Measurements from ENCODE around the gene POLD3. TPM values are rescaled to one million over a fixed set of nuclear protein-coding genes. Genes with fewer than 3 reads are reported as not detected.

Gene POLD3
- total and polyA plus RNA-seq, 10 of the 15 experiments (the other 5 are each of a cell fraction or from before 2014, with no cell fraction given), result 23.8 to 63.7 (median 38.7) TPM

DNA sequence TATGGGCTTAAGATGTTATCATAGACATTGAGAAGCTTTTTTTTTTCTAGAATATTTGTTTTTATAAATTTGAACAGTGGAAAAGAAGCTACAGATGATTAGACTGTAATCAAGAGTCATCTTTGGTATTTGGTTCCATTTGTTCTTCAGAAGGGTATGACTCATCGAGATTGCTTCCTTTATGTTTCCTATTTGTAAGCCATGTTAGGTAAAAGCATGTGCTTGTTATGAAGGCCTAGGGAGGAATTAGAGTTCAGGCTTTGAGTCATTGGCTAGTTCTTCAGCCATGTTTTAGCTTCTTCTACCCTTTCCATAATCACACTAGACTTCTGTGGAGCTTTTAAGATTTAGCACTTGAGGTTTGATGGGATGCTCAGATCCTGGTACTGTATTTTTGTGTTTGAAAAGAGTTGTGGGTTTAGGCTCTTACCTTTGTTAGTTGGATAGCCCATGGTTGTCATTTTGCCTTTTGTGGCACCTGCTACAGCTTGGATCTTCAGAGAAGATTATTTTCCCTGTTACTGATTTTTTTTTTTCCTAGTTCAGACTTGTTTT is 44.3 kb downstream of the POLD3 start:
- TF ChIP-seq NBN (IDR thresholded peaks at IDR 0.05), result no peak
- TF ChIP-seq PML (IDR thresholded peaks at IDR 0.05; ENCODE audit: low read length), result no peak
- no peak for TF ChIP-seq IRF4 (IDR thresholded peaks at IDR 0.05; ENCODE audit: low read depth, low read length)
- TF ChIP-seq, protein P1, sequence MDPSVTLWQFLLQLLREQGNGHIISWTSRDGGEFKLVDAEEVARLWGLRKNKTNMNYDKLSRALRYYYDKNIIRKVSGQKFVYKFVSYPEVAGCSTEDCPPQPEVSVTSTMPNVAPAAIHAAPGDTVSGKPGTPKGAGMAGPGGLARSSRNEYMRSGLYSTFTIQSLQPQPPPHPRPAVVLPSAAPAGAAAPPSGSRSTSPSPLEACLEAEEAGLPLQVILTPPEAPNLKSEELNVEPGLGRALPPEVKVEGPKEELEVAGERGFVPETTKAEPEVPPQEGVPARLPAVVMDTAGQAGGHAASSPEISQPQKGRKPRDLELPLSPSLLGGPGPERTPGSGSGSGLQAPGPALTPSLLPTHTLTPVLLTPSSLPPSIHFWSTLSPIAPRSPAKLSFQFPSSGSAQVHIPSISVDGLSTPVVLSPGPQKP (IDR thresholded peaks at IDR 0.05; ENCODE audit: low read depth, low read length), result no peak
- no peak for TF ChIP-seq SUPT20H (IDR thresholded peaks at IDR 0.05; ENCODE audit: borderline replicate concordance, control insufficient read depth, low read depth, low read length)
- TF ChIP-seq ZNF24 (IDR thresholded peaks at IDR 0.05), result no peak
- TF ChIP-seq SMC3 (IDR thresholded peaks at IDR 0.05; ENCODE audit: borderline replicate concordance, low read length), result no peak
- TF ChIP-seq IKZF1 (conservative IDR thresholded peaks at IDR 0.05), result no peak
- no peak for TF ChIP-seq MTA3 (IDR thresholded peaks at IDR 0.05; ENCODE audit: borderline replicate concordance, low read length)
- no peak for TF ChIP-seq GATAD2B (conservative IDR thresholded peaks at IDR 0.05; ENCODE audit: low read depth)
- TF ChIP-seq ZNF622 (IDR thresholded peaks at IDR 0.05), result no peak
- TF ChIP-seq ETV6 (conservative IDR thresholded peaks at IDR 0.05 in 1 of 2, IDR thresholded peaks at IDR 0.05 in 1 of 2; ENCODE audit: borderline replicate concordance in 1 of 2, low read depth in 1 of 2), result no peak
- TF ChIP-seq POLR2A (IDR thresholded peaks at IDR 0.05; ENCODE audit: low read depth, low read length), result no peak
- no peak for TF ChIP-seq BMI1 (IDR thresholded peaks at IDR 0.05; ENCODE audit: borderline replicate concordance)
- TF ChIP-seq EZH2 (IDR thresholded peaks at IDR 0.05; ENCODE audit: borderline replicate concordance, control insufficient read depth, low read depth, low read length), result no peak
- no peaks in the 10 kb centered on the region for H3K79me2 ChIP-seq (ENCODE audit: control insufficient read depth, insufficient read depth, low read length)
- H2AFZ ChIP-seq (ENCODE audit: control insufficient read depth, low read depth, low read length), result no peak overlapping the region
- DNase-seq (ENCODE audit: low read depth, low spot score) (no peak), ATAC-seq (no peak), FAIRE-seq (no peak)
- WGBS (ENCODE audit: insufficient coverage, insufficient replicate concordance, low lambda C conversion rate, missing lambda C conversion rate), result 96% methylated on average over 1 of the region's 1 CpG
- H3K4me2 ChIP-seq (ENCODE audit: control insufficient read depth, insufficient read depth), result no peak overlapping the region
- H3K27ac ChIP-seq (ENCODE audit: control insufficient read depth, insufficient read depth), result no peak overlapping the region
- intact Hi-C loops (cut with micrococcal nuclease; ENCODE audit: unreplicated experiment) (no loop called here), in situ Hi-C loops (cut with MboI) (no loop called here)
- ChIA-PET CTCF (interaction anchor here (0.6 kb wide), 1 partner anchor 723 kb away, joined by 3 read pairs; no protein-coding TSS in a partner anchor), SMC1A (ENCODE audit: uncharacterized antibody, unreplicated experiment) (interaction anchor here (1.2 kb wide), 1 partner anchor 29 kb away, joined by 3 read pairs; no protein-coding TSS in a partner anchor), RAD21 (ENCODE audit: unreplicated experiment) (no interaction called here), POLR2A (no interaction called here)
- peaks cover 5 to 21% of the 10 kb centered on the region in 2 experiments for H3K36me3 ChIP-seq (ENCODE audit: control insufficient read depth in 2 of 2, insufficient read depth in 2 of 2, low read length in 1 of 2)
- no peaks in the 10 kb centered on the region for H3K9me3 ChIP-seq (replicated peaks; ENCODE audit: control insufficient read depth, insufficient read depth, low read length)
- no peaks in the 10 kb centered on the region for H3K27me3 ChIP-seq (replicated peaks in 1 of 2; ENCODE audit: control insufficient read depth in 2 of 2, insufficient read depth in 2 of 2, low read length in 1 of 2)
- H4K20me1 ChIP-seq (ENCODE audit: control insufficient read depth, insufficient read depth), result no peaks in the 10 kb centered on the region
- no peak overlapping the region for H3K9ac ChIP-seq (ENCODE audit: control insufficient read depth, insufficient read depth, low read length)
- no peak overlapping the region for H3K4me3 ChIP-seq
- no TSS peak for BruUV-seq (replicated peaks)
- H3K4me1 ChIP-seq (ENCODE audit: control insufficient read depth, insufficient read depth, low read length), result peaks cover 3% of the 10 kb centered on the region; the same call in 1 of the 2 replicates
